GM18861 (cell line): ENCODE results near the gene TNFRSF14.
"Not testable (repeated sequence)": the region's sequence is repeated elsewhere in the genome, so short reads cannot be mapped to it uniquely, and the experiment has no call there.

Experiments used
- ATAC-seq: cut with Tn5 transposase; IDR thresholded peaks from one replicate; pipeline ENCODE4 v1.9.1; 2021; ENCODE audit not compliant: unreplicated experiment

The TNFRSF14 gene

DNA sequence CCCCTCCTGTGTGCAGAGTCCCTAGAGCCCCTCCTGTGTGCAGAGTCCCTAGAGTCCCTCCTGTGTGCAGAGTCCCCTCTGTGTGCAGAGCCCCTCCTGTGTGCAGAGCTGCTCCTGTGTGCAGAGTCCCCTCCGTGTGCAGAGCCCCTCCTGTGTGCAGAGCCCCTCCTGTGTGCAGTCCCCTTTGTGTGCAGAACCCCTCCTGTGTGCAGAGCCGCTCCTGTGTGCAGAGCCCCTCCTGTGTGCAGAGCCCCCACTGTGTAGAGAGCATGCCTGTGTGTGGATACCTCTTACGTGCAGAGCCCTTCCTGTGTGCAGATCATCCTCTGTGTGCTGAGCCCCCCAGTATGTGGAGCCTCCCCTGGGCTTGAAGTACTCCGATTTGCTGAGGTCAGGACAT is 17.8 kb upstream of the TNFRSF14 start:
- ATAC-seq: no peak

GRCh38 chr1:2538872-2539271 is 17.3 kb upstream of the TNFRSF14 start:
- no peak for ATAC-seq

DNA sequence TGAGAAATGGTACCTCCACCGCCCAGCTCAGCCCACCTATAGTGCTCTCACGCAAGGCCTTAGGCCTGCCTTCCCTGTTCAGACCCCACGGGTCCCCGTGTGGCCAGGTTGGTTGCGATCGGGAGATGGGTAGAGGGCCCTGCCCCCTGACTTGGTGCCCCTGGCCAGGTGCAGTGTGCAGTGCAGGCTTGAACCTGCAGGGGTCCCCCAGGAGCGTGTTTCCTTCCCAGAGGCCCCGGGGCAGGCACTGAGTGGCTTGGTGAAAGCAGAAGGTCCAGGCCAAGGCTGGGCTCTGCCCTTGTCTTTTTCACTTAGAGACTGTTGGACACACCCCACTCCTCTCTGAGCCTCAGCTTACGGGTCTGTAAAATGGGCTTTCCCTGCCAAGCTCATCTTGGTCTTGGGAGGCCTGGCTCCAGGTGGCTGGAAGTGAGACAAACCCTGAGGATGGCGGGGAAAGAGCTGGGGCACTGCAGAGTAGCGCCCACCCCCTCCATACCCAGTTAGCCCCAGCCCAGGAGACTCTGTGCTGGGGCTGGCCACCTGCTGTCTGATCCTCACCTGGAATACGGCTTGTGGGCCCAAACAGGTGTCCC is 16.8 kb upstream of the TNFRSF14 start:
- no peak for ATAC-seq

- ATAC-seq: no peak
Measured at GRCh38 chr1:2540816-2541492, 15.2 kb upstream of the TNFRSF14 start.

DNA sequence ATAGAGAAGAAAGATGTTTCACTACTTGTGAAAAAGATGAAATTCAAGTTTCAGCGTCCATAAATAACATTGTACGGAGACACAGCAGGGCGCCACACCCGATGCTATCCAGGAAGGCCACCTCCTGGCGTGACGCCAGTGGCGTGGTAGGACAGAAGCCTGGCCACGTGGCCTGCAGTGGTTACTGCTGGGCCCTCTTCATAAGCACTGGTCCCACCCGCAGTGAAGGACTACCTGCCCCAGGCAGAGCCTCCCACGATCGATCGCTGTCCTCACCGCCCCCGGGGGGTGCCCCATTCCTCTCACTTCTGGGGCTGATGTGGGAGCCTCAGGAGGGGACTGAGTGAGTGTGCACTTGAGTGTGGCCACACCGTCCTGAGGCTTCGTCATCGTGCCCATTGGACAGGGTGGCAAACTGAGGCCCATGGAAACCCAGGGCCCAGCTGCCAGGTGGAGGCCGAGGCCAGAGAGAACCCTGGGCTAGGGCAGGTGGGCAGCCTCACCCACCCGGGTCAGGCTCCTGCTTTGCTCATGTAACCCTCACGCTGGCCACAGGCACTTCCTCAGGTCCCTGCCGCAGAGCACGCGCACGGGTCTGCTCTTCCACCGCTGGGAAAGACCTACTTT is 14.4 kb upstream of the TNFRSF14 start:
- no peak for ATAC-seq

- ATAC-seq: no peak
Measured at GRCh38 chr1:2542246-2542915, 13.8 kb upstream of the TNFRSF14 start.

- ATAC-seq: no peak
Measured at GRCh38 chr1:2543543-2544092, 12.6 kb upstream of the TNFRSF14 start.

- ATAC-seq: no peak
Measured at GRCh38 chr1:2544093-2544874, 11.9 kb upstream of the TNFRSF14 start.

DNA sequence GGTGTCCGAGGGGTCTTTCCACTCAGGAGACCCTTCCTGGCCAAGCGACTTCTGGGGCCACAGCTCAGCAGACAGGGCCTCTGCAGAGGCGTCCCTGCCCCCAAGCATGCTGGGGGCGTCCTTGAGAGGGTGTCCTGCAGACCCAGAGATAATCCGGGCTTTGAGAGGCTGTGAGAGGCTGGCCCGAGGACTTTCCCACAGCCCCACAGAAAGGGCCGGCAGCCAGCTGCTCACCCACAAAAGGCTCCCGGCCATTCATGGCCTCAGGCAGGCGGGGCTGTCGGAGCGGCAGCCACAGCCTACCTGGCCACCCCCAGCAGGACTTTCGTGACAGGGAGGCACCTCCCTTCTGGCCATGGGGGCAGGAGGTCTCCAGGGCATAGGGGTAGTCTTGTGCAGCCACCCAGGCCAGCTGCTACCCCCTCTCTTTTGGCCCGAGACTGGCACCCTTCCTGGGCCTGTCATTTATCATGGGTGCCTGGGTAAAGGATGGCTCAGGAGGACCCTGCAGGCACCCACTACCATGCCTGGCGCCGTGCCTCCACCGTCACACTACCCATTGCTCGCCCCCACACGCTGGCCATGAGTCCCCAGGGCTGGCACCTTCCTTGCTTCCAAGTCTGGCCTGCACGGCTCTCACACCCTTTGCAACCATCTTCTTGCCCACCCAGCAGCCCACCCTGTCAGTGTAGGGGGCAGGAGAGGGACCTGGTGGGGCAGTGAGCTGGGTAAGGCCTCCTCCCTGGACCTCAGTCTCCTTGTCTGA is 11.1 kb upstream of the TNFRSF14 start:
- ATAC-seq: no peak

DNA sequence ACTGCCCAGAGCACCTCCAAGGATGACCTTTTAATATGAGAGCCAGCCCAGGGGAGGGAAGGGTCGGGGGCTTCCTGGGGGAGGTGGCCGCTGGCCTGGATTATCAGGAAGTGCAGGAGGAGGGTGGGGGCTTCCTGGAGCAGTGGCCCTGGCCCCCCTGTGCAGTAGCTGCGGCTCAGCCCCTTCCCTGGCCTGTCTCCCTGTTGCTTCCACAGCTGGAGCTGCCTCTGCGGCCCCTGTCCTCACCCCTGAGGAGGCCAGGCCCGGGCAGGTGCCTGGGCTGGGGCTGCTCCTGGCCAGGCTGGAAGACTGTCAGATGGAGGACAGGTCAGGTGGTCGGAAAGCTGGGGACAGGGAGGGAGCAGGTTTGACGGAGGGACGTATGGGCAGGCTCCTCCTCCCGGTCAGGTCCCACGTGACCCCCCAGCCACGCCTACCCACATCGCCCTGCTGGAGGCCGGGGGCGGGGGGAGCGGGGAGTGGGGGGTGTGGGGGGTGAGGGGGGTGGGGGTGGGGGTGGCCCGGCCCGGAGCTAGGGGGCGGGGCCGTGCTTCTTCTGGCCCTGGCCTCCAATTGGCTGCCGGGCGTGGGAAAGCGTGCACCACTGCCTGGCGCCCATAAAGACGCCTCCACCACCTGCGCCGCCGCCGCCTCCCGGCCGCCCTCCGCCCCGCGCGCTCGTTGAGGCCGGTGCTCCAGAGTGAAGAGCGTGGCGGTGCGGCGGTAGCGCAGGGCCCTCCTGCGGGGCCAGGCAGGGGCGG is 10.2 kb upstream of the TNFRSF14 start:
- peak; percentile 18 for ATAC-seq

DNA sequence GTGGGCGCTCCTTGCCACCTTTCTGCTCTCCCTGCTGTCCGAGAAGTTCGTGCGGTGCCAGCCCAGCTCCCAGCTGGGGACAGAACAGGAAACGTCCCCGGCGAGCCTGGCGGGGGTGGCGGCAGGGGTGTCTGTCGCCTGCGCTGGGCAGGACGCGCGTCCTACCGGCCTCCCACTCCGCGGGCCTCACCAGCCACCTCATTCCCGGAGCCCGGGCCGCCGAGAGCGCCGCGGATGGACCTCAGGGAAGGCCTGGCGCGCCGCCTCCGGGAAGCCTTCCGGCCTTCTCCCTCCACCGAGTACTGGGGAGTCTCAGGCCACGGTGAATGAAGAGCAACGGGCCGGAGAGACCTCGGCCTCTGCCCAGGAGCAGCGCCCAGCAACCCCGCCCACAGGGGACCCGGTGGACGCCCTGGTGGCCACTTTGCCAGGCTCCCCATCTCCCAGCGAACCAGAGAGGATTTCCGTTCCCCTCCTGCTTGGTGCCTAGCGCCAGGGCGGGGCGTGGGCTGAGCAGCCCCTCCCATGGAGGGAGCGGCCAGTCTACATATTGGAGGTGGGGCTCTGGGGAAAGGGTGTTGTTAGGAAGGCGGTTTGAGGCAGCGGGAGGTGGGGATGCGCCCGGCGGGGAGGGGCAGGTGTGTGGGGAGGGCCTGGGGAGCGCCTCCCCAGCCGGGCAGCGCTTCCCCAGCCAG is 9.5 kb upstream of the TNFRSF14 start:
- ATAC-seq: peak; percentile 21

GRCh38 chr1:2547210-2548067 is 8.7 kb upstream of the TNFRSF14 start:
- ATAC-seq: no peak

DNA sequence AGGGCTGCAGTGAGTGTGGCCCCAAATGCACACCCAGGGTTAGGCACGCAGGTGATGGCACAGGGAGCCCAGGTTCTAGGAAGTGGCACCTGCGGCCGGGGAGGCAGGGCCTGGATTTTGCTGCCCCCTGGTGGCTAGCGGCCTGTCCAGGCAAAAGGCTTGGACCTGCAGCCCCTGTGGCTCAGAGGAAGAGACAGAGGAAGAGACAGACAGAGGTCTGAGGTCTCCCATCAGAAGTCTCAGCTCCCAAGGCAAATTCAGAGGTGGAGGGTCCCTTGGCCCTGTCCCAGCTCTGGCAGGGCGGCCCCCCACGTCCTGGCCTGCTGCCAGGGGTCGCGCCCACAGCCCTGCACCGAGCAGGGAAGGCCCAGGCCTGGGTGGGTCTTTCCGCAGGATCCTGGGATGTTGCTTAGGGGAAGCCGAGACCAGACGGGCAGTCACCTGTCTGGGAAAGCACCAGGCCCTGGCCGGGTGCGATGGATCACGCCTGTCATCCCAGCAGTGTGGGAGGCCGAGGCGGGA is 8.0 kb upstream of the TNFRSF14 start:
- peak; percentile 14 for ATAC-seq

DNA sequence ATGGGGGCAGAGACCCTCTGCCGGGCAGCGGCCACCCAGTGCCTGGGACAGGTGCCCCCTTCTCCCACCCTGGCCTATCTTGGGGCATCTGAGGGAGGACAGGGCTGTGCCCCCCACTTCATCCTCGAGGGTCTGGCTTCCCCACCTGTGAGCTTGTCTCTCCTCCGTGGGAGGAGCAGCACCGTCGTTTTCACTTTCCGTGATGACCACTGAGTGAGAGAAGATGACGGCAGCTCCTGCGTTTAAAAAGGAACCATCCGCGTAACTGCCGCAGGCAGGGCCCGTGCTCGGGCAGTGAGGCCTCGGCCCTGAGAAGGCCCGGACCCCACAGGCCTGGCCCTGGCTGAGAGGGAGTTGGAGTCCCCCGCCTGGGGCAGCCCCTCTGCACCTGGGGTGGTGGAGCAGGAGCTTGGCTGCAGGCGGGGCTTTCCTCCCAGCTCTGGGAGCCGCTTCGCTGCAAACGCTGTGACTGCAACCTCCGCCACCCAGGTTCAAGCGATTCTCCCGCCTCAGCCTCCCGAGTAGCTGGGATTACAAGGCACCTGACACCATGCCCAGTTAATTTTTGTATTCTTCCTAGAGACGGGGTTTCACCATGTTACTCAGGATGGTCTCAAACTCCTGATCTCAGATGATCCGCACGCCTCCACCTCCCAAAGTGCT is 6.7 kb upstream of the TNFRSF14 start:
- ATAC-seq: not testable (repeated sequence)

- not testable (repeated sequence) for ATAC-seq
Measured at GRCh38 chr1:2550309-2550861, 5.8 kb upstream of the TNFRSF14 start.

DNA sequence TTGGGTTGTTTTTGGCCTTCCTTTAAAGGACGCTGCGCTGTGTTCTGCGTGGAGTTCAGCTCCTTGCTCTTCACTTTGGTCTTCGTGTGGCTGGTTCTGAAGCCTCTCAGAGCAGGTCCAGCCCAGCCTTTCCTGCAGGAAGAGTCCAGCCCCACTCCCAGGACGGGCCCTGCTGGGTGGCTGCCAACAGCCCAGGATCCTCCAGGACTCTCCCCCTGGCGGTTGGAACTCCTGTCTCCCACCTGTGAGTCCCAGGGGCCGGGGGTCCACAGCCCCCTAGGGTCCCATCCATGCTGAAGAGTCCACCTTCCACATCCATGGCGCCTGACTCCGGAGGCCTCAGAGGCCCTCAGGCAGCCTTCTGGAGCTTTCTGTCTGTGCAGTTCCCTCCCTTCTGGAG is 4.6 kb upstream of the TNFRSF14 start:
- not testable (repeated sequence) for ATAC-seq

- no peak for ATAC-seq
Measured at GRCh38 chr1:2552189-2552588, 4.0 kb upstream of the TNFRSF14 start.
